Measurements from ENCODE around the gene GPR84.
A peak's percentile ranks its signal among the peaks of the same experiment; 100 is the strongest.

The GPR84 gene

DNA sequence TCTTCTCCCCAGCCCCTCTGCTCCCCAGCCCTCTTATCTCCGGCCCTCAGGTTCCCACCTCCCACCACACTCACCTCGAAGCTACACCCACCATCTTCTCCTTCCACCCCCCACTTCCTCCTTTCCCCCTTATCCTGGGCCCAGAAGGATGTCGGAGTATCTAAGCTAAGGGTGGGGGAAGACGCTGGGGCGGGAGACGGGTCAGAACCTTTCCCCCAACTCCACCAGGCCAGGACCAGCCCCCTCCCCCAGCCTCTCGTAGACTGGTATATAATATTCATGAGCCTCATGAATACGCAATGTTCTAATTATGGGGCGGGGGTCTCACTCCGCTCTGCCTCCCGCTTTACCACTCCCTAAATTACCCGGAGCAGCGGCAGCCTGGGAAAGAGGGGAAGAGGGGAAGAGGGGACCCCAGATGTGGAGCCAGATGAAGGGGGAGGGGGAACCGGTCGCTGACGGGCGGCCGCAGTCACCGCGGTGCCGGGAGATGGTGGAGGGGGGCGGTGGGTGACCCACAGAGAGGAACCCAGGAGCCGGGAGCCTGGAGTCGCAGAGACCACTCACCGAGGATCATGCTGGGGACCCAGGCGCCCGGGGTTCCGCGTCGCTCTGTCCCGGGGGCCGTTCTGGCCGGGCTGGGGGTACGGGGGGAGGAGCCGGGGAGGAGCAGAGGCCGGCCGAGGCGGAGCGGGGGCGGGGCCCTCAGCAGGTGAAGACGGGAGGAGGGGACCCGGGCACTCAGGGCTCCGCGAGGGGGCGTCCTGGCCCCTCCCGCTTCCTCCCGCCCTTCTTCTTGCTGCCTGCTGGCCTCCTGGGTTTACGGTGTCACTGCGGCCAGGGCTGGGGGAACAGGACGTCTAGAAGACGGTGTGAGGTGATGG is 26.6 kb upstream of the GPR84 start:
- no peak for DNase-seq

- no peak for DNase-seq
Observed at GRCh38 chr12:54390176-54390667, 25.9 kb upstream of the GPR84 start.

DNA sequence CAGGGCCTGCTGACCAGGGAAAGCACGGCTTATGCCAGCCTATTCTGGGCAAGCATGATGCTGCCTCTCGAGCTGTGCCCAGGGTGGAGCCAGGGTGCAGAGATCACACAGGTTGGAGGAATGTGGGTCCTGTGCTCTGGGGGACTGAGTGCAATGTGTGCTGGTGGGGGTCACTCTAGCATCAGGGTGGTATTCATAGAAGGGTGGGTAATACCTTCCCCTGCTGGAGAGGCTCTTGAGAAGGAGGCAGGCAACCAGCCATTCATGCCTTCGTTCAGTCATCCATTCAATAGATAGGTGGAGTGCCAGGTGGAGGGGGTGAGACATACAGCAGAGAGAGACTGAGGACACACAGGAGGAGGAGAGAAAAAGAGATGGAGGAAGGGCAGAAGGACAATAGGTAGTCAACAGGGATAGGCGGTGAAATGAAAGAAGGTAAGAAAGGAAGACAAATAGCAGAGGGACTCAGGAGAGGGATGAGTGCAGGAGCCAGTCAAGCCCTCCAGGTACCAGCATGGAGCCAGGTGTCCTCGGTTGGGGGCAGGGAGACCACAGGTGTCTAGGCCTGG is 25.4 kb upstream of the GPR84 start:
- no peak for DNase-seq

DNA sequence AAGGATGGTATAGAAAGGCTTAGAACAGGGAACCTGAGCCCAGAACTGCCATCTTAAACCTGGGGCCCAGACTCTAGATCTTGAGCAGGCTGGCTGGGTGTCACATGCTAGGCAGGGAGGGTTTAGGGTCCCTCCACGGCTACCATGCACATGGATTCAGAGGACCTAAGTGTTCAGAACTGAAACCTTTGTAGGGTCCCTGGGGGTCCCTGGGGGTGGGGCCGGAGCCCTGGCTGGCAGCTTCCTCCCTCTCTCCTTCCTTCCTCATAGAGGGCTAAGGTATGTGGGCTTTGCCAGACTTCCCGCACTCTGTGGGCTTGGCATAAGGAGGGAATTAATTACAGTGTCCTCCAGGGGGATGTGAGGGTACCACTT is 24.8 kb upstream of the GPR84 start:
- DNase-seq: no peak

GRCh38 chr12:54388237-54389133 is 24.2 kb upstream of the GPR84 start:
- DNase-seq: no peak

- no peak for DNase-seq
Observed at GRCh38 chr12:54387114-54387467, 22.8 kb upstream of the GPR84 start.

GRCh38 chr12:54386403-54387113 is 22.3 kb upstream of the GPR84 start:
- no peak for DNase-seq

GRCh38 chr12:54385251-54385914 is 21.1 kb upstream of the GPR84 start:
- peak in 1 of 2 donors; percentile 31 for DNase-seq

- DNase-seq: peak; percentile 29 to 77
Observed at GRCh38 chr12:54384591-54385041, 20.3 kb upstream of the GPR84 start, which contains the start of gene ZNF385A. TSS of gene ZNF385A (minus strand) at chr12:54384733. CDS start at chr12:54384514, 219 bp downstream.

GRCh38 chr12:54383041-54383609 is 18.8 kb upstream of the GPR84 start:
- DNase-seq: peak; percentile 32 to 57

DNA sequence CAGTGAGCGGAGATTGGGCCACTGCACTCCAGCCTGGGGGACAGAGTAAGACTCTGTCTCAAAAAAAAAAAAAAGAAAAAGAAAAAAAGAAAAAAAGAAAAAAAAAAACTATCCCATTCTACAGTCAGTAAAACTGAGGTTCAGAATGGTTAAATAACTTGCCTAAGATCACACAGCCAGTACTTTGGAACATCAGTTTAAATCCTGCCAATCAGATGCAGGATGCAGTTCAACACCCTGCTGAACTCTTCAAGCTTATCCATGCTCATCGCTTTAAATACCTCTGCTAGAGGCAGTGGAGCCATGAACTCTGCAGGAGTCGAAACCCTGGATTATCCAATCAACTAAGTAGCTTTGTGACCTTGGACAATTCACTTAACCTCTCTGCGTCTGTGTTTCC is 16.9 kb upstream of the GPR84 start:
- DNase-seq: no peak

DNA sequence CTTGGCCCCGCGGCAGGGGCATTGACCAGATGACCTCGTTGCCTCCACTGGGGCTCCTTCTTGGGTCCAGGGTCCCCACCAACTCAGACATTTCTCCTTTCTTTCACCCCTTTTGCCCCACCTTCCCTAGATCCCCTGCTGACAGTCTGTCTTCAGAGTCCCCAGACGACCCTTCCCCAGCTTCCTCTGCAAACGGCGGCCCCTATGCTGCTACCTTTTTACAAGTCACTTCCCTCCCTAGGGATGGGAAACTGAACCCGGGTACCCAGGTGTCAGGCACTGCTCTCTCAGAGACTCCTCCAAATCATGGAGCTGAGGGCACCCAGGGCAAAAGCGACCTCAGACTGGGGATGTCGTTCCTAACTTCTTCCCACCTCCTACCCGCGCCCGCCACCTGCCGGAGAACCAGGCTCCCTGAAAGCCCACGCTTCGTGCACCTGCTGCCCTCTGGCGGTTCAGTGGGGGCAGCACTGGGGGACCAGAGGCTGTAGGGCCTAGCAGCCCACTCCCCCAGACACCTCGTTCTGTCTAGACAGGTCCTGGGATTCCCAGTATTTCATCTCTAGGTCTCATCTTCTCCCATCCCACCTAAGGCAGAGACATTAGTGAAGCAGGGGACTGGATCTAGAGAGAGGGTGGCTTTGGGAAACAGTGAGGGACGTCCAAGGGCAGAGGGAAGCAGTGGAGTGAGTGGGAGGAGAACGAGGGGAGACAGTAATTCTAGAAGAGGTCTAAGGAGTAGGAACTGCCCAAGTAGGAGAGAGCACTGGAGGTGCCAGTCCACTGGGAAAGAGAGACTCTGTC is 15.3 kb upstream of the GPR84 start:
- DNase-seq: peak; percentile 68 to 76

DNA sequence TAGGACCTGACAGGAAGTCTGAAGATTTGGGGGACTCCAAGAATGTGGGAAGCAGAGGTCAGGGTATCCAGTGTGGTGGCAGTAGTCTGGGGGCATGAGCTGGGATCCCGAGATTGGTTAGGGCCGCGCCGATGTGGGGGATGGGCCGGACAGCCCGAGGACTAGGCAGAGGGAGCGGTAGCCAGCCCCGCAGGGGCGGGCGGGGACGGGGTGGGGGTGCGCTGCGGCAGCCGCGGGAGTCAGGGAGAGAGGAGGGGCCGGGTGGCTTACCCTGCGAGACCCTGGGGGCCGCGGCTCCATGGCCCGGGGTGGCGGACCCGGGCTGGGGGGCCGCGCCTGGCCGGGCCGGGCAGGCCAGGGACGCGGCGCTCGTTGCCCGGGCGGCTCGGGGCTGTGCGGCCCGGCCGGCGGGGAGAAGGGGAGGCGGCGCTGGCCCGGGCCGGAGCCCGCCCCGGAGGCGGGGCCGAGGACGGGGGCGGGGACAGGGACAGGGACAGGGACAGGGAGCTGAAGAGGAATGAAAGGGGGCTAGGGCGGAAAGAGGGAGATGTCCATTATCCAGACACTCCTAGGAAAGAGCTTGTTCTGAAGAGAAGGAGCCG is 14.6 kb upstream of the GPR84 start:
- no peak for DNase-seq

DNA sequence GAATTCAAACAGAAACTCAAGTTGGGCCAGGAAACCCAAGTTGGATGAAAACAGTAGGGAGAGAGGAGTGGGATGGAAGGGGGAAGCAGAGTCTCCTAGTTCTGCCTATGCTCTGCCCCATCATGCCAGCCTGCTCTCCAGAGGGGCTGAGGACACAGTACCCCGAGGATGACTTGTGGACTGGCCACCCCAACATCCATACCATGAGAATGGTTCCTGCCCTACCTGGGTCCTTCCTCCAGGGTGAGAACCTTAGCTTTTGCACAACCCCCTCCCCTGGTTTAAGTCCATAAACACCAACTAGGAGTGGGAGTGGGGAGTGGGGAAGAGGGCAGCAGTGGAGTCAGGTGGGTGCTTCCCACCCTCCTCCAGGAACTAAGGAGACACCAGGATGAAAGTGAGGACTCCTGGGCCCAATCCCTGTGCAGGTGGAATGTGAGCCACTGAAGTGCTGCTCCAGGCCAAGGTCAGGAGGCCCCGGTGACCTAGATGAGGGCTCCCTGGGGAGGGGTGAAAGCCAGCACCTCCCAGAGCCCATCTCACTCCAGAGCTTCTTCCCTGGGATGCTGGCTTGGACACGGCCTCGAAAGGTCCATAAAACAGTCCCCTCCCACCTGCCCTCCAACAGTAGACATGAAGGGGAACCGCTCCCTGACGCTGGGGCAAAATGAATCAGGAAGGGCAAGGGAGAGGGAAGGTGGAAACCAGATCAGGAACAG is 13.7 kb upstream of the GPR84 start:
- DNase-seq: no peak

DNA sequence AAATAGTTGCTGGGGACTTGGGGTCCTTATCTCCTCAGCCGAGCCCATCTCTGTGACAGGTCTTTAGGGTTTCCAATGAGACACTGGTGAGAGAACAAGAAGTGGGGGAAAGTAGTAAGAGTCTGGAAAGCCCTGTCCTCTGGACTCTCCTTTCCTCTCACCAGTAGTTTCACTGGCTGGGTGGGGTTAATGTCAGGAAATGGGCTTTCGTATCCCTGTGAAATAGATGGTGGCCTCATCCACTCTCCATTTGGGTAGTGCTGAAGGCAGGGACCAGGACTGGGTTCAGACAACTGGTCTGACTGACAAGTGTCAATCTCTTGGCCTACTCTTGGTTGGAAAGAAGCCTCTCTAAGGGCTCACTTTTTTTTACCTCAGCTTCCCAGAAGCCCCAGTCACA is 12.7 kb upstream of the GPR84 start:
- no peak for DNase-seq

- no peak for DNase-seq
Observed at GRCh38 chr12:54376596-54376995, 12.3 kb upstream of the GPR84 start.

DNA sequence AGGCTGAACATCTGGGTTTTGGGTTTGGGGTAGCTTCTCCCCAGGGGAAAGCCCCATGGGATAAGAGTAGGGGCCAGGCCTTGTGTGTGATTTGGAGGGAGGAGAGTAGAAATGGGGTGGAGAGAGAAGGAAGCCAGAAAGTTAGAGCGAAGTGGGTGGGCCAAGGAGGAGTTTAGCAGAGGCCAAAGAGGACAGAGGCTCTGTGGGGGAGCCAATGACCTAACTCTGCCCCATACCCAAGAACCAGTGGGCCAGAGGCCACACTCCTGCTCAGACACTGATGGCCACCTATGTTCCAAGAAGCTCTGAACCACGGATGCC is 10.9 kb upstream of the GPR84 start:
- no peak for DNase-seq

GRCh38 chr12:54374562-54375258 is 10.4 kb upstream of the GPR84 start:
- no peak for DNase-seq

Data from bone marrow (tissue), 2 donors.